NB4 (cell line): ENCODE data around the gene LRMDA.

Source experiments
- DNase-seq: peaks from one replicate; pipeline ENCODE4 v3.0.0; 2010; ENCODE audit warnings: low read depth
- H3K4me3 ChIP-seq: one replicate; pipeline ENCODE4 v1.5.1; 2011; ENCODE audit warnings: mild to moderate bottlenecking, low read depth, low read length, moderate library complexity
- MYC ChIP-seq: IDR thresholded peaks from 2 replicates; pipeline ENCODE4 v1.6.1; 2011; ENCODE audit warnings: low read depth, low read length
- POLR2A ChIP-seq: IDR thresholded peaks from 2 replicates; pipeline ENCODE4 v1.6.1; 2011; ENCODE audit warnings: mild to moderate bottlenecking; ENCODE audit not compliant: insufficient read length; ENCODE audit errors: extremely low read depth
- TF ChIP-seq, protein P1 (sequence below): IDR thresholded peaks from one replicate; pipeline ENCODE4 v1.5.1; 2012; ENCODE audit warnings: low read depth, low read length
- TF ChIP-seq, protein P2 (sequence below): IDR thresholded peaks from 2 replicates; pipeline ENCODE4 v1.6.1; 2011; ENCODE audit warnings: low read depth, low read length

LRMDA gene

DNA sequence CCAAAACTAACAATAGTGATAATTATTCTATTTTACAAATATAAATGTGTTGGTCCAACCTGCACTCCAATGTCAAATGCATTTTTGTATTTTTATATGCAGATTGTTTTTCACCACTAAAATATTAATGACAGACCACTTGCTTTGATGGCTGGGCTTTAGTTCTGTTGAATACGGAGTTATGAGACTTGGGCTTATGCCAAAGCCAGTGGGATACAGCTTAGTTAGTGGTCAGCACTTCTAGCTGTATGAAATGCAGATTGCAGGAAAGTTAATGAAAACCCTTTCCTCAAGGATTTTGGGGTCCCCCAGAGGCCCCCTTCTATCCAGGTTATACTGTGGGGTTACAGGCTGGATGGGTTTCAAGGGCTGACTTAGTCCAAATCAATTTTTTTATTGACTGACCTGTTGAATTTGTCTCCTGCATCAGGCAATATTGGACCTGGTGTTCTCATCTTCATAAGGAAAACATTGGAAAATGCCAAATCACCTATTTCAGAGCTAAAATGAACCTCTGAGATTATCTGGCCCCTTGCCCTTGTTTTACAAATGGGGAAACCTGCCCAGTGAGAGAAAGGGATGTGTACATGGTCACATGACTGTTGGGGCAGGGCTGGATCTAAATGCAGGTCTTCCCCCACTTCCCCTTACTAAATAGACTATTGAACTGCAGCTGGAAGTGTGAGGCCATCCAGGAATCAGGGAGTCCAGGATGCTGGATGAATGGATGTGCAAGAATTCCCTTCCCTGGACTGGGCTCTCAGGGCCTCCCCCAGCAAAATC, 1120.9 kb downstream of the LRMDA start:
- DNase-seq: no peak
- H3K4me3 ChIP-seq: no peak overlapping the region
- TF ChIP-seq, protein P1, sequence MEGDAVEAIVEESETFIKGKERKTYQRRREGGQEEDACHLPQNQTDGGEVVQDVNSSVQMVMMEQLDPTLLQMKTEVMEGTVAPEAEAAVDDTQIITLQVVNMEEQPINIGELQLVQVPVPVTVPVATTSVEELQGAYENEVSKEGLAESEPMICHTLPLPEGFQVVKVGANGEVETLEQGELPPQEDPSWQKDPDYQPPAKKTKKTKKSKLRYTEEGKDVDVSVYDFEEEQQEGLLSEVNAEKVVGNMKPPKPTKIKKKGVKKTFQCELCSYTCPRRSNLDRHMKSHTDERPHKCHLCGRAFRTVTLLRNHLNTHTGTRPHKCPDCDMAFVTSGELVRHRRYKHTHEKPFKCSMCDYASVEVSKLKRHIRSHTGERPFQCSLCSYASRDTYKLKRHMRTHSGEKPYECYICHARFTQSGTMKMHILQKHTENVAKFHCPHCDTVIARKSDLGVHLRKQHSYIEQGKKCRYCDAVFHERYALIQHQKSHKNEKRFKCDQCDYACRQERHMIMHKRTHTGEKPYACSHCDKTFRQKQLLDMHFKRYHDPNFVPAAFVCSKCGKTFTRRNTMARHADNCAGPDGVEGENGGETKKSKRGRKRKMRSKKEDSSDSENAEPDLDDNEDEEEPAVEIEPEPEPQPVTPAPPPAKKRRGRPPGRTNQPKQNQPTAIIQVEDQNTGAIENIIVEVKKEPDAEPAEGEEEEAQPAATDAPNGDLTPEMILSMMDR: no peak
- TF ChIP-seq, protein P2, sequence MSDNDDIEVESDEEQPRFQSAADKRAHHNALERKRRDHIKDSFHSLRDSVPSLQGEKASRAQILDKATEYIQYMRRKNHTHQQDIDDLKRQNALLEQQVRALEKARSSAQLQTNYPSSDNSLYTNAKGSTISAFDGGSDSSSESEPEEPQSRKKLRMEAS: no peak
- TF ChIP-seq MYC (no peak), POLR2A (no peak)

DNA sequence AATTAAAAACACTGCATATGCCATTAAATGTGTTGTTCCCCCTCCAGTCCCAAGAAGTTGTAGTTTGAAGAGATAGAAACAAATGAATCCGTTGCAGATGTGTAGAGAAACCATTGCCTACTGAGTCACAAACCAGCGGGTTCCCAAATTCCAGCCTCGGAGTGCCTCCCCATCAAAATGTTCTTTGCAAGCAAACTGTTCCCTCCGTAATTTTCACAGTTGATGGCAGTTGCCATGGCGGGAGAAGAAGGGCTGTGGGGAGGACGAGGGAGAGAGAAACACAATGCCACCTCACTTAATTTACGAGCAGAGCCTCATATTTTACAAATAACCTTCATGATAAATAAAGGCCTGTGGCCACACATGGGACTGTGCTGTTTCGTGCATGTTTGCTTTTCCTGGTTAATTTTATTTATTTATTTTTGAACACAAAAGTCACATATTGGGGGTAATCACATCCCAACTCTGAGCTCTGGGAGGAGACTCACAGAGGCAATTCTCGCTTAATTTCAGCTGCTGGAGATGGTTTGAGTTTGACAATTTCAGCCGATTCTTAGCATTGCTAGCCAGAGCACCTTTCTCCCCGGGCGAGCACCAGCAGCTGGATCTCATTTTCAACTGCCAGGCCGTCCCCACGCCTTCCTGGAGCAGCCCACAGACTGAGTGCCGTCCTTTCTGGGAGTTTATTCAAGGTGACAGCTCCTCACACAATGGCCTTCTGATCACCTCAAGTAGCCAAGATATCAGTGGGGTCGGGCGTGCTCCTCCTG, 1122.0 kb downstream of the LRMDA start:
- DNase-seq: no peak
- TF ChIP-seq MYC: no peak
- TF ChIP-seq, protein P2: no peak
- no peak overlapping the region for H3K4me3 ChIP-seq

DNA sequence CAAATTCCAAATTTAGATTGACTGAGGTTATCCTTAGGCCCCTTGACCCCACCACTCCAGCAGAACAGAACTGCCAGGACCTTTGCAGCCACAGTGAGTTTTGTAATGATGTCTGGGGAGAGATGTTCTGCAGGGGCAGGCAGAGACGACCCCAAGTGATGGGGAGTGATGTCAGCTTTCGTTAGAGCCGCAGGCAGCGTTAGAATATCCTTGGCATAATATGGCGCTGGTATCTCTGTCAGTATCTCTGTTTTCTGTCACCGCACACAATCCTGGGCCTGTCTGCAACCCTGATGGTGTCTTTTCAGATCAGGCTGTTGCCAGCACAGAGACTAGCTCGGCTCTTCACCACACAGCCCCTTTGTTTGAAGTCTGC, 1122.6 kb downstream of the LRMDA start:
- no peak for DNase-seq
- TF ChIP-seq MYC: no peak
- TF ChIP-seq, protein P2: no peak
- TF ChIP-seq, protein P1: no peak
- TF ChIP-seq POLR2A: no peak
- no peak overlapping the region for H3K4me3 ChIP-seq

DNA sequence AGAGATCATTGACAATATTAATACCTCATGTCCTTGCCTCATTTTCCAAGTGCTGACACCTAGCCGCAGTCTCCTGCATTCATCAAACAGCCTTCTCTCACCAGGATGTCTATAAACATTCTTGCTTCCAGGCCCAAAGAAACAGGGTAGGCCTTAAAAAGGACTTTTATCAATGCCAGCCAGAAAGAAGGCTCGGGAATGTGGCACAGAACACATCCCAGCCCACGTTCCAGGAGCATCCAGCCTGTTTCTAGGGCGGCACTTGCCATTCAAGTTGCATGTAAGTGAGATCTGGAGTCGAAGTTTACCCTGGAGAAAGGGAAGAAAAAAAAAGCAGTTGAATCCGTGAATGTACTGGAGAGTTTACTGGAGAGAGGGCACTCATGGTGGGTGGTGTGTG, 1123.1 kb downstream of the LRMDA start:
- no peak overlapping the region for H3K4me3 ChIP-seq
- DNase-seq: no peak
- TF ChIP-seq POLR2A (no peak), MYC (no peak)
- TF ChIP-seq, protein P1: no peak
- TF ChIP-seq, protein P2: no peak

DNA sequence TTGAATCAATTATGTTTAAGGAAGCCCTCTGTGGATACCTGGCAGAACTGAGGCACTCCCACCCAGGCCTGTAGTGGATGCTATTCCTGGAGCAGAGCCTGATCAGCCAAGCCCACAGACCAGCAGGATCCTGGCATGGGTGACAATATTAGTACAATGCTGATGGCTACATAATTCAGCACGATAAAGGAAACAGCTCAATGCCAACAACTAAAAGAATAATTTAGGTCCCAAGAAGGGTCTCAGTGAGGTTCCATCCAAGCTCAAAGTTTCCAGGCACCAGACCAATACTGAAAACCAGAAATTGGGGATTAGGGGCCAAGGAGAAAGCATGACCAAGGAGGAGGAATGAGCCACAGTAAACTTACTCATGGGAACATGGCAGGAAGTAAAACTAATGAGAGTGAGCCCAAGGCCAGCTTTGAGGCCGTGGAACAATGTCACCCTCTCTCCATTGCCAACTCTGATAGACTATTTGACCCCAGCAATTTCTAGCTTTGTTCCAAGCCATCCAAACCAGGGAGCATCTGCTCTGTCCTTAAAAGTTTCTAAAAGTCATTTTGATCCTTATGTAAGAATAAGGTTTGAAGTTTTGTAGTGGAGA, 1123.7 kb downstream of the LRMDA start:
- TF ChIP-seq MYC: no peak
- no peak for DNase-seq
- no peak overlapping the region for H3K4me3 ChIP-seq

DNA sequence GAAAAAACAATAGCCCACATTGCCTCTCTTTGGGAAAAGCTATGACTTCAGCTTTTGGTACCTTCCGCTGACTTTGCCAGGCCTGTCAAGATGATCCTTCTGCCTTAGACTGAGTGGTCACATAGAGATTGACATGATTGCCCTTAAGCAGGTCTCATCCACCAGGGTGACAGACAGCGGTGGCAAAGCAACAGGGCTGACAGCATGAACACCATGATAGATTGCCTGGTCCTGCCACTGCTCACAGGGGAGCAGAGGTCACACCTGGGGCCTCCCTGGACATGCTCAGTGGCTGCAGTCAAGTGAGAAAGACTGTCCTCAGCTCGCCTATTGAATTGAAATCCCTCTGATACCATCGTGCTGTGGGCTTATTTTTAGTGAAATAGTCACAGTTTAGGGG, 1125.9 kb downstream of the LRMDA start:
- H3K4me3 ChIP-seq: no peak overlapping the region
- DNase-seq: no peak
- TF ChIP-seq POLR2A: no peak
- TF ChIP-seq, protein P1: no peak
- TF ChIP-seq, protein P2: no peak
- no peak for TF ChIP-seq MYC
